ENCODE results near the gene CHST8. TPM values are rescaled to one million over a fixed set of nuclear protein-coding genes. Genes with fewer than 3 reads are reported as not detected.

The CHST8 gene
- total RNA-seq, 2 experiments from 2014 or later: not detected

GRCh38 chr19:33780746-33781145 is 159.0 kb downstream of the CHST8 start:
- Mint-ChIP-seq H3K27ac (no peak overlapping the region), H3K9me3 (no peaks in the 10 kb centered on the region), H3K36me3 (no peaks in the 10 kb centered on the region), H3K4me3 (no peak overlapping the region), H3K27me3 (peaks cover 21% of the 10 kb centered on the region), H3K4me1 (peaks cover 12% of the 10 kb centered on the region)
- ATAC-seq (ENCODE audit: low read depth): no peak
- DNase-seq: no peak
- POLR2A ChIA-PET: no interaction called here

DNA sequence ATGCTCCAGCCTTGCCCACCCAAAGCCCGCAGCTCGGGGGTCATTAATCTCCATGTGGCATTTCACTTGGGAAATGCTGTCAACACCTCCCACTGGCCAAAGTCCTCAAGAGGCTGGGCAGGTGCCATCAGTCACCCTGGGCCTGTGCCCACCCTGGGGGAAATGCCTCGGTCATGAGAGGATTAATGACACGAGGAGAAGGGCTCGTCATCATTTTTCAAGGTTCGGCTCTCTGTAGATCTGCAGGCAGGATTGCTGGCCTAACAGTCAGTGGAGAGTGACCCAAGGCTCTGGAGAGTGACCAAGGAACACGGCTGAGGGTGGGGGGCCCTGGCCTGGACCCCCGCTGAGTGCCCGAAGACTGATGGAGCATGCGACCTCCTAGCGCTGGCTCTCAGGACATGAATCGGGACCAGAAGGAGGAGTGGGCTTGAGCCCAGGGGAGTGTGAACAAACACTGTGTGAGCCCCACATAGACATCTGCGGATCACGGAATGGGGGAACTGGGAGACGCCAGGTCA is 159.7 kb downstream of the CHST8 start:
- no peak for DNase-seq
- Mint-ChIP-seq H3K36me3 (no peaks in the 10 kb centered on the region), H3K27ac (no peak overlapping the region), H3K9me3 (no peaks in the 10 kb centered on the region), H3K27me3 (peaks cover 24% of the 10 kb centered on the region), H3K4me1 (peaks cover 16% of the 10 kb centered on the region), H3K4me3 (no peak overlapping the region)
- no peak for ATAC-seq (ENCODE audit: low read depth)
- POLR2A ChIA-PET: no interaction called here

GRCh38 chr19:33781996-33782395 is 160.2 kb downstream of the CHST8 start:
- H3K27ac Mint-ChIP-seq: no peak overlapping the region
- H3K36me3 Mint-ChIP-seq: no peaks in the 10 kb centered on the region
- ATAC-seq (ENCODE audit: low read depth) (no peak), DNase-seq (no peak)
- peaks cover 26% of the 10 kb centered on the region for H3K27me3 Mint-ChIP-seq
- POLR2A ChIA-PET: no interaction called here
- no peaks in the 10 kb centered on the region for H3K9me3 Mint-ChIP-seq
- H3K4me1 Mint-ChIP-seq: peaks cover 16% of the 10 kb centered on the region
- no peak overlapping the region for H3K4me3 Mint-ChIP-seq

GRCh38 chr19:33784432-33784831 is 162.7 kb downstream of the CHST8 start:
- H3K36me3 Mint-ChIP-seq: no peaks in the 10 kb centered on the region
- no peak for ATAC-seq (ENCODE audit: low read depth)
- no peaks in the 10 kb centered on the region for H3K9me3 Mint-ChIP-seq
- DNase-seq: no peak
- peaks cover 22% of the 10 kb centered on the region for H3K27me3 Mint-ChIP-seq
- H3K27ac Mint-ChIP-seq: no peak overlapping the region
- POLR2A ChIA-PET: no interaction called here
- H3K4me3 Mint-ChIP-seq: no peak overlapping the region
- peaks cover 11% of the 10 kb centered on the region for H3K4me1 Mint-ChIP-seq

GRCh38 chr19:33785795-33786194 is 164.0 kb downstream of the CHST8 start:
- peaks cover 22% of the 10 kb centered on the region for H3K27me3 Mint-ChIP-seq
- H3K27ac Mint-ChIP-seq: no peak overlapping the region
- H3K4me1 Mint-ChIP-seq: peaks cover 9% of the 10 kb centered on the region
- no peak for ATAC-seq (ENCODE audit: low read depth)
- no peaks in the 10 kb centered on the region for H3K36me3 Mint-ChIP-seq
- no peak for DNase-seq
- no peaks in the 10 kb centered on the region for H3K9me3 Mint-ChIP-seq
- no peak overlapping the region for H3K4me3 Mint-ChIP-seq
- POLR2A ChIA-PET: no interaction called here

DNA sequence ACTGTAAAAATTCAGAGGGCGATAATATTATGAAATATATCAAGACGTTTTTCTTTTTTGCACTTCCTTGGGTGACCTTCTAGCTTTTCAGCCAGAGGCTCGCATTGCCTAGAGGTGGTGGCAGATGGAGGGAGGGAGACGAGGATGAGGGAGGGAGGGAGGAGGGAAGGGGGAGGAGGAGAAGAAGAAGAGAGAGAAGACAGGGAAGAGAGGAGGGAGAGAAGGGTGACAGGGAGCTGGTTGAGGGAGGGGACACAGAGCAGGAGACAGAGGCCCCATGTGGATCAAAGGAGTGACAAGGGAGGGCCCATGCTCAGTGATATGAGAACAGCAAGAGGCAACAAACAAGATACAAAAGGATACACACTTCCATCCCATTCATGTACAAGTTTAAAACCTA is 166.9 kb downstream of the CHST8 start:
- Mint-ChIP-seq H3K36me3 (no peaks in the 10 kb centered on the region), H3K9me3 (no peaks in the 10 kb centered on the region), H3K27me3 (peaks cover 29% of the 10 kb centered on the region), H3K27ac (no peak overlapping the region), H3K4me3 (no peak overlapping the region), H3K4me1 (peaks cover 9% of the 10 kb centered on the region)
- DNase-seq (no peak), ATAC-seq (ENCODE audit: low read depth) (no peak)
- POLR2A ChIA-PET: no interaction called here

DNA sequence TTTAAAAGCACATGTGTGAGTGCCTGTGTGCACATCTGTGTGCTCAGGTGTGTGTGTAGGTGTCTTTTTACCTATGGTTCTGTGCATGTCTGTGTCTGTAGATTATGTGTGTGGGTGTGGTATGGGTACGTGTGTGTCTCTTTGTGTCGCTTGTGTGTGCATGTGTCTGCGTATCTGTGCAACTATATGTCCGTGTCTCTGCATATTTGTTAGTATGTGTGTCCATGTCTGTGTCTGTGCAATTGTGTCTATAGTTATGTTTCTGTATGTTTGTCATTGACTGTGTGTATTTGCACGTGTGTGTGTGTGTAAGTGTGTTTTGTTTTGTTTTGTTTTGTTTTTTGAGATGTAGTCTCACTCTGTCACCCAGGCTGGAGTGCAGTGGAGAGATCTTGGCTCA is 167.6 kb downstream of the CHST8 start:
- POLR2A ChIA-PET: no interaction called here
- H3K4me1 Mint-ChIP-seq: peaks cover 9% of the 10 kb centered on the region
- H3K27me3 Mint-ChIP-seq: peaks cover 35% of the 10 kb centered on the region
- no peak overlapping the region for H3K4me3 Mint-ChIP-seq
- no peak overlapping the region for H3K27ac Mint-ChIP-seq
- DNase-seq (no peak), ATAC-seq (ENCODE audit: low read depth) (no peak)
- no peaks in the 10 kb centered on the region for H3K9me3 Mint-ChIP-seq
- H3K36me3 Mint-ChIP-seq: no peaks in the 10 kb centered on the region

DNA sequence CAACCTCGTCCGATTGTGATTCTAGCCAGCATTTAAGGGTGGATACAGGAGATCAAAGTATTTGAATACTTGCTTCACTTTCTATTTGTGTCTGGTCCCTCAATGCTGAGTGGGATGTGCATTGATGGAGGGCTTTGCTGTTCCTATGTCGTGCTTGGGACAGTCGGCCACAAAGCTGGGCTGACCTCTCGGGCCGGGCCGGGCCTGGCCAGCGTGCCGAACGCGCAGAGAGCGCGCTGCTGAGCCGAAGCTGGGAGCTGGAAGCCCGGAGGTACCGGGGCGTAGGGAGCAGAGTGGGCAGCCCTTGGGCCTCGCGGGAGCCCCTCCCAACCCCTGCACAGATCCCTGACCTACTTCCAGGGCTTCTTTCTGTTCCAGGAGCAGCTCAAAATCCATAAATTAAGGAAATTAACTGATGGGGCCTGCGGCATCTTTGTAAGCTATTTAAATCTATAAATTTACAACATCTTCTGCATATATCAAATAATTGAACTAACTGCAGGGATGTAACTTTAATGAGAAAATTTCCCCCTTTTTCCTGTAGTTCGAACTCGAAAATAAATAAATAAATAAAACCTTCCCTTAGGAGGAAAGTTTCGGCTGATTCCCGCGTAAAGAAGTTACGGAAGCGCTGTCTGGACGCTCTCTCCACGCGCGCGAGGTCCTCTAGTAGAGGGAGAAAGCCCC is 173.1 kb downstream of the CHST8 start:
- no peaks in the 10 kb centered on the region for H3K4me1 Mint-ChIP-seq
- H3K9me3 Mint-ChIP-seq: no peaks in the 10 kb centered on the region
- H3K27me3 Mint-ChIP-seq: peaks cover 47% of the 10 kb centered on the region
- no peak for ATAC-seq (ENCODE audit: low read depth)
- DNase-seq: no peak
- POLR2A ChIA-PET: no interaction called here
- no peak overlapping the region for H3K27ac Mint-ChIP-seq
- H3K4me3 Mint-ChIP-seq: peak overlapping the region; percentile 68
- no peaks in the 10 kb centered on the region for H3K36me3 Mint-ChIP-seq

DNA sequence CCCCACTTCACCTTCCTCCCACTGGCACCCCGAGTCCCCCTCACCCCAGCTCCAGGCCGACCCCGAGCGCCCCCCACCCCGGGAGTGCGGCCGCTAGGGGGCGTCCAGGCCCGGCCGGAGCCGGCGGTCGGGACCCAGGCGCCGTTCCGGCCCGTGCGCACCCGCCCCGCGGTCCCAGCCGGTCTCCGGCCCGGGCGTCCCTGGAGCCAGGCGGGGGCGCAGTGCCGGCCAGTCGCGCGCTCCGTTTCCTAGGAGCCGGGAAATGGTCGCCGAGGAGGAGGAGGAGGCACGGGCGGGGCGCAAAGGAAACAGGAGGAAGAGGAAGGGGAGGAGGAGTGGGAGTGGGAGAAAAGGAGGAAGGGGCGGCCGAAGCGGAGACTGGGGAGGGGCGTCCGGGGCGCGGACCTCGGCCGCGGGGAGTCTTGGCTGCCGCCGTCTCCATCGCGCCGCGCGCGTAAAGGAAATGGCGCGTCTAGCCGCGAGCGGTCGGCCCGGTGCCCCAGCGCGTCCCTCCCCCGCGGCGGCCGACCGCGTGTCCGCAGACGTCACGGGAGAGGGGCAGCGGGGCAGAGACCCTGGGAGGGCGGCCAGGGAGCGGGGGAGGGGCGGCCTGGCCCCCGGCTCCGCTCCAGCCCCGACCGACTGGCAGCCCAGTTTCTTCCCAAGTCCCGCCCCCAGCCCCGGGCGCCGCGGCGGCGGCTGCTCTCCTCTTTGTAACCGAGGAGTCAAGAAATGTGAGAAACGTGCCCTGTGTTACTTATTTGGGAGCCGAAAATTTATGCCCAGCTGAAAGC is 173.8 kb downstream of the CHST8 start:
- Mint-ChIP-seq H3K4me1 (no peaks in the 10 kb centered on the region), H3K27ac (no peak overlapping the region), H3K27me3 (peaks cover 48% of the 10 kb centered on the region), H3K9me3 (no peaks in the 10 kb centered on the region), H3K36me3 (no peaks in the 10 kb centered on the region), H3K4me3 (peak overlapping the region; percentile 68)
- DNase-seq (peak; percentile 70), ATAC-seq (ENCODE audit: low read depth) (peak; percentile 62)
- POLR2A ChIA-PET: interaction anchor here (1.1 kb wide), 1 partner anchor 24 kb away, joined by 4 read pairs; no protein-coding TSS in a partner anchor

DNA sequence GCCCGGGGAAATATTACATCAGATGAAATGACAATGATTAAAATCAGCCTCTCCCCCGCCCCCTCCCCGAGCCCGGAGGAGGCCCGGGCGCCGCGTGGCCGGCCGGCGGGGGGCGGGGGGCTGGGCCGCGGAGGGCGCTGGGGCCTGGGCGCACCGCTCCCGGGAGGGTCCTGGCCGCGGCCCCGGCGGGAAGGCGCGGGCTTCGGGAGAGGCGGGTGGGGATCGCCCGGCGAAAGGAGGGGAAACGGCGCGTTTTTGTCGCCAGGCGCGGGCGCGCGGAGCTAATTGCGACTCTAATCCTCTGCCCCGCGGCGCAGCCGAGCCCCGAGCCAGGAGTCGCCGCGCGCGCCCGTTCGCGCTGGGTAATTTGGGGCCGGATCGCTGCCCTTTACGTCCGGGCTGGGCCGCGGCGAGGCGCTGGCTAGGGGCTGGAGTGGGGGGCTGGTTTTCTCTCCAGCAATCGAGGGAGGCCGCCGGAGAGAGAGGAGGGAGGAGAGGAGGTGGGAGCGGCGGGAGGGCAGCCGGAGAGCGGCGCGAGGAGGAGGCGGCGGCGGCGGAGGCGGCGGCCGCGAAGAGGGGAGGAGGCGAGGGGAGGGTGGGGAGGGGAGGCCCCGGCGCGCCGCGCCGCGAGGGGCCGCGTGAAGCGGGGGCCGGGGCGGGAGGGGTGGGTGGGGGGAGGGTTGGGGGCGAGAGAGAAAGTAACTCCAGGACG is 174.6 kb downstream of the CHST8 start, which contains the start of gene KCTD15:
TSS of gene KCTD15 (plus strand) at position 707 of the 712 bp plus-strand sequence. CDS start 3,585 bp downstream, outside the sequence.
- H3K4me1 Mint-ChIP-seq: no peaks in the 10 kb centered on the region
- no peak within 1 kb of the TSS for H3K27ac Mint-ChIP-seq
- H3K27me3 Mint-ChIP-seq: peaks cover 47% of the 10 kb centered on the region
- DNase-seq (peak; percentile 53), ATAC-seq (ENCODE audit: low read depth) (peak; percentile 14)
- no peaks in the 10 kb centered on the region for H3K9me3 Mint-ChIP-seq
- H3K4me3 Mint-ChIP-seq: peak within 1 kb of the TSS; percentile 73
- POLR2A ChIA-PET: interaction anchor here (1.1 kb wide), 1 partner anchor 23 kb away, joined by 4 read pairs; no protein-coding TSS in a partner anchor
- H3K36me3 Mint-ChIP-seq: no peaks in the 10 kb centered on the region

DNA sequence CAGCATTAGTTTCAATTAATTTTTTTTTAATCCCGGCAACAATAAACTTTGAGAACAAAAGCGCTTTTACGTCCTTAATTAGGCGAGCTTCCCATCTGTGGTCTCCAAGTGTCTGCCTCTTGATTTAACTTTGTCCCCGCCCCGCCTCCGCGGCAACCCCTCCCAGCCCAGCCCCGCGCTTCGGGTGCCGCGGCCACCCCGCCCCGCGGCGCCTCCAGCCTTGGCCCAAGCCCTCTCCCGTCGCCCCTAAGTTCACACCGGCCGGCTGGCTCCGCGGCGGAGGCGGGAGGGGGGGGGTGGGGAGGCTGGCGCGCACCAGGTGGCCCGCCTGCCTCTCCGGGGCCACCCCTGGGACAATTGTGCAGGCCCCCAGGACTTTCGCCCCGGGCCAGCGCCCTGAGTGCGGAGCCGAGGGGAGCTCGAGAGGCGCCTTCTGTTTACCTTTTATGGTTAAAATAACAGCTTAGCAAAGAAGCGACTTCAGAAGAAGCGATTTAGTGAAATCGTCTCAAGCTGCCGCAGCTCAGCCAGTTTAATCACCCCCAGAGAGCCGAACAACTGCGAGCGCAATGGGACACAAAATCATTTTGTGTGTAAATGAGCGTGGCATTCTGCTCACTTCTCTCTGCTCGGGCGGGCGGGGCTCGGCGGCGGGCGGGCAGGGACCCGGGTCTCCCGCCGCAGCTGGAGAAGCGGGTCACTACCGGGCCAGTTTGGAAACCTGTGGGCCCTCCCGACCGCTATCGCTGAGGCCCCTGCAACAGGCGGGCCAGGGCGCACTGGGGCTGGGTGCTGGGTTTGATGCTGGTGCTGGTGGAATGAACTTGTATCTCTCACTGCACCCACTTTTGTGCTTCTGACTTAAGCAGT is 176.3 kb downstream of the CHST8 start:
- Mint-ChIP-seq H3K36me3 (no peaks in the 10 kb centered on the region), H3K4me1 (no peaks in the 10 kb centered on the region), H3K9me3 (no peaks in the 10 kb centered on the region), H3K4me3 (peak overlapping the region; percentile 63), H3K27me3 (peaks cover 42% of the 10 kb centered on the region), H3K27ac (no peak overlapping the region)
- DNase-seq: no peak
- ATAC-seq (ENCODE audit: low read depth): no peak
- POLR2A ChIA-PET: no interaction called here

DNA sequence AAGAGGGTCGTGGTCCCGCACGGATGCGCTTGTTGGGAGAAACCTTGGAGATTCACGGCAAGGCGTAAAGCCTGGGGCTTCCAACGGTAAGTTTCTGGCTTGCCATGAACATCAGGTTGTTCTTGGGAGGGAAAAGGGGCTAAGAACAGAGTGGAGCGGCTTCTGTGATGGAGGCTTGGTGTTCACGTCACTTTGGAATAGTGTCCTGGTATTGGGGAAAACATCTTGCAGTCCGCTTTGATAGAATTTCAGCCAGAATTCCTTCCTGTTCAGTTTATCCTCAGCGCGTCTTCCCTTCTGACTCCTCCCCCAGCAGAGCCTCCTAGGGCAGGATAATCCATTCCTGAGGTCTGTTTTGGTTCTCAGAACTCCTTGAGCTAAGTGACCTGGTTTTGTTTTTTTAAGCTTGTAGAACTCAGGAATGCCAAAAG is 176.9 kb downstream of the CHST8 start:
- DNase-seq (no peak), ATAC-seq (ENCODE audit: low read depth) (no peak)
- peaks cover 35% of the 10 kb centered on the region for H3K27me3 Mint-ChIP-seq
- no peak overlapping the region for H3K4me3 Mint-ChIP-seq
- H3K4me1 Mint-ChIP-seq: no peaks in the 10 kb centered on the region
- H3K36me3 Mint-ChIP-seq: no peaks in the 10 kb centered on the region
- H3K9me3 Mint-ChIP-seq: no peaks in the 10 kb centered on the region
- H3K27ac Mint-ChIP-seq: no peak overlapping the region
- POLR2A ChIA-PET: no interaction called here

- H3K4me3 Mint-ChIP-seq: no peak overlapping the region
- no peaks in the 10 kb centered on the region for H3K9me3 Mint-ChIP-seq
- DNase-seq (no peak), ATAC-seq (ENCODE audit: low read depth) (no peak)
- no peaks in the 10 kb centered on the region for H3K4me1 Mint-ChIP-seq
- H3K27ac Mint-ChIP-seq: no peak overlapping the region
- POLR2A ChIA-PET: no interaction called here
- H3K36me3 Mint-ChIP-seq: no peaks in the 10 kb centered on the region
- peaks cover 29% of the 10 kb centered on the region for H3K27me3 Mint-ChIP-seq
Observed at GRCh38 chr19:33799476-33799875, 177.7 kb downstream of the CHST8 start.
